Measurements from ENCODE around the gene SGK1.
A peak's percentile ranks its signal among the peaks of the same experiment; 100 is the strongest.
"Not testable (repeated sequence)": the region's sequence is repeated elsewhere in the genome, so short reads cannot be mapped to it uniquely, and the experiment has no call there.

Gene SGK1

GRCh38 chr6:134307075-134307474, 10.8 kb downstream of the SGK1 start:
- DNase-seq, result no peak

- not testable (repeated sequence) for DNase-seq
Measured at GRCh38 chr6:134304381-134304780, 13.5 kb downstream of the SGK1 start.

- peak in 20 of 51 donors; percentile 10 to 63 (median 35) for DNase-seq
Measured at GRCh38 chr6:134303891-134304290, 14.0 kb downstream of the SGK1 start.

- DNase-seq, result no peak
Measured at GRCh38 chr6:134299236-134299635, 18.7 kb downstream of the SGK1 start.

GRCh38 chr6:134296762-134297161, 21.1 kb downstream of the SGK1 start:
- no peak for DNase-seq

GRCh38 chr6:134295953-134296553, 21.9 kb downstream of the SGK1 start:
- peak in 1 of 51 donors; percentile 14 for DNase-seq

- no peak for DNase-seq
Measured at GRCh38 chr6:134293659-134294161, 24.2 kb downstream of the SGK1 start.

- no peak for DNase-seq
Measured at GRCh38 chr6:134291156-134291555, 26.8 kb downstream of the SGK1 start.

- no peak for DNase-seq
Measured at GRCh38 chr6:134289204-134289575, 28.7 kb downstream of the SGK1 start.

GRCh38 chr6:134288538-134289203, 29.2 kb downstream of the SGK1 start:
- peak in 1 of 51 donors; percentile 63 for DNase-seq

- DNase-seq, result no peak
Measured at GRCh38 chr6:134287859-134288537, 29.9 kb downstream of the SGK1 start.

GRCh38 chr6:134282816-134283215, 35.1 kb downstream of the SGK1 start:
- no peak for DNase-seq

GRCh38 chr6:134281388-134281787, 36.5 kb downstream of the SGK1 start:
- no peak for DNase-seq

- DNase-seq, result no peak
Measured at GRCh38 chr6:134278000-134278399, 39.9 kb downstream of the SGK1 start.

- not testable (repeated sequence) for DNase-seq
Measured at GRCh38 chr6:134276891-134277377, 41.0 kb downstream of the SGK1 start.

- no peak for DNase-seq
Measured at GRCh38 chr6:134272374-134272773, 45.5 kb downstream of the SGK1 start.

GRCh38 chr6:134267917-134268361, 50.0 kb downstream of the SGK1 start:
- DNase-seq, result peak in 36 of 51 donors; percentile 10 to 69 (median 35)

- DNase-seq, result no peak
Measured at GRCh38 chr6:134266776-134267175, 51.1 kb downstream of the SGK1 start.

- DNase-seq, result no peak
Measured at GRCh38 chr6:134261766-134262165, 56.1 kb downstream of the SGK1 start.

GRCh38 chr6:134258849-134259306, 59.0 kb downstream of the SGK1 start:
- DNase-seq, result no peak

GRCh38 chr6:134257516-134257915, 60.4 kb downstream of the SGK1 start:
- no peak for DNase-seq

GRCh38 chr6:134256862-134257261, 61.0 kb downstream of the SGK1 start:
- DNase-seq, result no peak
